Measurements from ENCODE around the gene TCF3.

The TCF3 gene

GRCh38 chr19:1678073-1678472 is 25.7 kb upstream of the TCF3 start:
- H3K27ac ChIP-seq, result no peak overlapping the region
- TF ChIP-seq CTCF (IDR thresholded peaks at IDR 0.05), result no peak

GRCh38 chr19:1676351-1677266 is 24.2 kb upstream of the TCF3 start:
- TF ChIP-seq CTCF (IDR thresholded peaks at IDR 0.05), result no peak
- no peak overlapping the region for H3K4me3 ChIP-seq

More at GRCh38 chr19:1678073-1678472, 25.7 kb upstream of the TCF3 start:
- no peak for DNase-seq (ENCODE audit: low spot score)
- H3K4me3 ChIP-seq, result no peak overlapping the region

GRCh38 chr19:1675633-1676350 is 23.4 kb upstream of the TCF3 start:
- DNase-seq (ENCODE audit: low spot score), result no peak
- Histone ChIP-seq H3K27ac (no peak overlapping the region), H3K4me3 (peak overlapping the region; percentile 14)
- no peak for TF ChIP-seq CTCF (IDR thresholded peaks at IDR 0.05)

More at GRCh38 chr19:1676351-1677266, 24.2 kb upstream of the TCF3 start:
- no peak for DNase-seq (ENCODE audit: low spot score)
- no peak overlapping the region for H3K27ac ChIP-seq

- no peak for DNase-seq (ENCODE audit: low spot score)
- TF ChIP-seq CTCF (IDR thresholded peaks at IDR 0.05), result no peak
- H3K27ac ChIP-seq, result no peak overlapping the region
Observed at GRCh38 chr19:1674293-1674679, 21.9 kb upstream of the TCF3 start.

GRCh38 chr19:1673645-1674292 is 21.4 kb upstream of the TCF3 start:
- DNase-seq (ENCODE audit: low spot score), result no peak

More at GRCh38 chr19:1674293-1674679, 21.9 kb upstream of the TCF3 start:
- no peak overlapping the region for H3K4me3 ChIP-seq

More at GRCh38 chr19:1673645-1674292, 21.4 kb upstream of the TCF3 start:
- Histone ChIP-seq H3K4me3 (no peak overlapping the region), H3K27ac (no peak overlapping the region)
- TF ChIP-seq CTCF (IDR thresholded peaks at IDR 0.05), result no peak
